IPS-NIHi11 (cell line): ENCODE results near the gene GALE.
A peak's percentile ranks its signal among the peaks of the same experiment; 100 is the strongest.
"Not testable (repeated sequence)": the region's sequence is repeated elsewhere in the genome, so short reads cannot be mapped to it uniquely, and the experiment has no call there.

Experiments used
- DNase-seq: peaks from one replicate; pipeline ENCODE4 v3.0.0; 2012; ENCODE audit warnings: mixed read lengths, low spot score

GALE gene

DNA sequence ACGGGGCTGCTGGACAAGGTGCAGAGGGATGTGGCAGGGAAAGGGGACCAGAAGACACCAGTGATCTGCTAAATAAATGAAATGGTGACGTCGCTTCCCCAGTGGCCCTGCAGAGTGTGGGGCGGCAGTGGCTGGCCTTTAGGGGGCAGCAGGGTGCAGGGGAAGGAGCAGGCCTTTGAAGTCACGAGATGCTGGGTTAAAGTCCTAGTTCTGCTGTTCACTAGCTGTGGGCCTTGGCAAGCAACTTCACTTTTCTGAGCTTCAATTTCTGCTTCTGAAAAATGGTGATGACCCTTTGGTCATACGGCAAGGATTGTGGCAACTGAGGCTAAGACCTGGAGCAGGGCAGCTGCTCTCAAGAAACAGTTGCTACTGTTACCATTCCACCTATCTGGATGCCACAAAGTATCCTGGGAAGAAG is 9.2 kb upstream of the GALE start:
- peak; percentile 85 for DNase-seq

DNA sequence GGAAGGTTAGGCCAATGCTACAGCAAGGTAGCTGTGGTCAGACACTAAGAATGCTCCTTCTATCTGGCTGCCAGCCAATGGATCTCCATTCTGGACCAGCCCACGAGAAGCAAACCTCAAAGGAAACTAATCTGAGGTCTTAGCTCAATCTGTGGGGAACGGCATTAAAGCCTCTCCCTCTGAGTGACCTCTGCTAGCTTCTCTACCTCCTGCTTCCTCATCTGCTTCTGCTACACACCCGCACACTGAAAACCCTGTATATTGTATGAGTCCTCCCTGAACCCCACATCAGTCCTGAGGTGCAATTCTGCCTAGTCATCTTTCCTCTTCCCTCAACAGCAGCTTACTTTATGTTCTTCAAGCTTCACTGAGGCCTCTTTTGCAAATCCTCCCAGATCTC is 6.9 kb upstream of the GALE start:
- DNase-seq: no peak

DNA sequence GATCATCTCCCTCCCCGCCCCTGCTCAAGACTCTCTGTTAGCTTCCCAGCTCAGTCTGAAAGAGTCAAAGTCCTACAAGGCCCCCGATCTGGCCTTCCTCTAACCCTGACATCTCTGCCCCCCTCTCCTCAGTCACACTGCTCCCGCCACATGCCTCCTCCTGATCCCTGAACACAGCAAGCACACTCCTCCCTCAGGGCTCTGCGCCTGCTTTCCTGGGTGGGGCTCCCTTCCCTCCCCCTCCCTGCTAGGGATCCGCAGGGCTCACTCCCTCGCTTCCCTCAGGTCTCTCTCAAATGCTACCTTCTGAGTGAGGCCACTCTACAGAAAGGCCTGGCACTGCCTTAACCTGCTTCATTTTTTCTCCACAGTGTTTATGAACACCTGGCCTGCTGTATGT is 5.7 kb upstream of the GALE start:
- no peak for DNase-seq

DNA sequence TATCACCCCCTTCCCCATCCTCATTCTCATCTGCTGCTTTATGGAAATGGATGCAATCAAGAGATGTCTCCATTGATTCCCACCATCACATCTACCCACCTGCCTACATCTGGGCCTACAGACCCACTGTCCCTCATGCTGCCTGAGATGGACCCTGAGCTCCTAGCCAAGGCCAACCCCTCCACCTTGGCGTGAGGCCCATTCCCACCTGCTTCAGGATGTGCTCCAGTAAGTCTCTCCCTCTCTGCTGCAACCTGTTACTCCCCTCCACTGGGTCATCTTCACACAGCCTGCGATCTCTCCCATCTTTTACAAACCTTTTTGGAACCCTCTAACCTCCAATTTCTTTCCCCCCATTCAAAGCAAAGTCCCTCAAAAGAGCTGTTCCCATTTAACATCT is 4.5 kb upstream of the GALE start:
- no peak for DNase-seq

DNA sequence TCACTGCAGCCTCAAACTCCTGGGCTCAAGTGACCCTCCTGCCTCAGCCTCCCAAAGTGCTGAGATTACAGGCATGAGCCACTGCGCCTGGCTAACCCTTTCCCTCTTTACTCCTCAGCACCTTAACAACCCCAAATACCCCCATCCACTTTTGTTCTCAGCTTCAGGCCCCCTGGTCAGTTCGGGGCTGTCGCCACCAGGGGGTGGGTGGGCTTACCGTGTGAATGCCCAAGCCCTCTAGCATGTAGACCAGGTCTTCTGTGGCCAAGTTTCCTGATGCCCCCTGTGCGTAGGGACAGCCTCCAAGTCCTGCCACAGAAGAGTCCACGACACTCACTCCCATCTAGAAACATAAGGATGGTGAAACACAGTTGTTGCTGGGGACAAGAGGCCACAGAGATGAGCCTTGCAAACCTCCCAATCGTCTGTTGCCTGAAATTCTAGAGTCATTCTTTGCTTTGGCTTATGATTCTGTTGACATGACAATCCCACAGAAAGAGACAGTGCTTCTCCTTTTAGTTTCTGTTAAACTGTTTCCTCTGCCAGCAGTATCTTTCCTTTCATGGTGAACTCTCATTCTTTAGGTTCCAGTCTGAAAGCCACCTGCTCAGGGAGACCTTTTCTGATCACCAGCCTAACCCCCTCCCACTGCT is 3.8 kb upstream of the GALE start:
- no peak for DNase-seq

DNA sequence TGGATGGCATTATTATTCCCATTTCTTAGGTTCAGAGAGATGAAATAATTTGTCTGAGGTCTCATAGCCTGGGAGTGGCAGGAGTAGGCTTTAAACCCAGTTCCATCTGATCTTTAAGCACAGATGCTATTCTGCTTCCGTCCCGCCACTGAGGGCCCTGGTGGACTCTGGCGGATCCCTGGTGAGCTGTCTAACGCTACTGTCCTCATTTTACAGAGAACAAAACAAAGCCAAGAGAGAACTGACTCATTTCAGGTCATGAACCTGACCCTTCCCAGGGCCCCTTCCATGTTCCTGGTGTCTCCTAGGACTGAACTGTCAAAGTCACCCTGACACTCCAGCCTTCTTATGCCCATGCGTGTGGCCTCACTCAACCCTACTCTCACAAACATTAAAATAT is 3.1 kb upstream of the GALE start:
- no peak for DNase-seq

DNA sequence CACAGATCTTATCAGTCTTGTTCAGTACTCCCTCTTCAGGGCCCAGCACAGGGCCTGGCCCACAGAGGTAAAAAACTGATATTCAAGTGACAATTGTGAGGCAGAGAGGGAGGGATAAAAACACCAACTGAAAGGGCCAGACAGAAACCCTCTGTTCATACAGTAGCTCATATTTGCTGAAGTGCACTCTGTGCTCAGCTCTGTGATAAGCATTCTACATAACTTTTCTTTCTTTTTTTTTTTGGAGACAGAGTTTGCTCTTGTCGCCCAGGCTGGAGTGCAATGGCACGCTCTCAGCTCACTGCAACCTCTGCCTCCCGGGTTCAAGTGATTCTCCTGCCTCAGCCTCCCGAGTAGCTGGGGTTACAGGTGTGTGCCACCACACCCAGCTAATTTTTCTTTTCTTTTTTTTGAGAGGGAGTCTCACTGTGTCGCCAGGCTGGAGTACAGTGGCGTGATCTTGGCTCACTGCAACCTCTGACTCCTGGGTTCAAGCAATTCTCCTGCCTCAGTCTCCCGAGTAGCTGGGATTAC is 2.3 kb upstream of the GALE start:
- not testable (repeated sequence) for DNase-seq

DNA sequence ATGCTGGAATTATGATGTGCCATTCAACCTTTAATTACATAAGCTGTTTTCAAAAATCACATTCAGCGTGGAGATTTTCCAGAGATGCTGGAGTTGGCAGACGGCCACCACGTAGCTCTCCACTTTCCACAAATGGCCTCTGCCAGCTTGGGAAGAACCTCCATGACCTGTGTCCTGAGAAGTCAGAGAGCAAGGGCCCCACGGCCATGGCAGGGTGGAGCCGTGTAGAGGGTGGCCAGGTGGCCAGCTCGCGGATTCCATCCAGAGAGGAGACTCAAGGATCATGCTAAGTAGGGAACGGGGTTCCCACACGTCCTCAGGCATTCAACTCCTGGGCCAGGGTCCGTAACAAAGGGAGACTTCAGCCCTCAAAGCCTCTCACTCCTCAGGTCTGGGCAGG is 1.3 kb upstream of the GALE start:
- no peak for DNase-seq

DNA sequence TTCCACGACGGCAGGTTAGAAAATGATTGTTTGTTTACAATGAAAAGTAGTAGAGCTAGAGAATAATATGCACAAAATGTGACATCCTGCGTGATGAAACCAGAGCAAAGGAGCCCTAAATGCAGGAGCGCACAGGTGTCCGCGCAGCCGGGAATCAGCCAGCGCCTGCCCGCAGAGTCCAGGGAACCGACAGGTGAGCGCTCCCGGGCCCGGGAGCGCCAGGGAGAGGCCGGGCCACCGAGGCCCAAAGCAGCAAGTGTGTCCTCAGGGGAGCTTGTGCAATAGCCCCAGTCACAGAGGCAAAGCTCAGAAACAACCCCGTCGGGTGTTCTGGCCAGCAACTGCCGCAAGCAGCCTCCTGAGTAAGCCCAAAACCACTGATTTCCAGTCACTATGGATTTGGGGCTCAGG is 789 bp upstream of the GALE start:
- DNase-seq: peak; percentile 53

DNA sequence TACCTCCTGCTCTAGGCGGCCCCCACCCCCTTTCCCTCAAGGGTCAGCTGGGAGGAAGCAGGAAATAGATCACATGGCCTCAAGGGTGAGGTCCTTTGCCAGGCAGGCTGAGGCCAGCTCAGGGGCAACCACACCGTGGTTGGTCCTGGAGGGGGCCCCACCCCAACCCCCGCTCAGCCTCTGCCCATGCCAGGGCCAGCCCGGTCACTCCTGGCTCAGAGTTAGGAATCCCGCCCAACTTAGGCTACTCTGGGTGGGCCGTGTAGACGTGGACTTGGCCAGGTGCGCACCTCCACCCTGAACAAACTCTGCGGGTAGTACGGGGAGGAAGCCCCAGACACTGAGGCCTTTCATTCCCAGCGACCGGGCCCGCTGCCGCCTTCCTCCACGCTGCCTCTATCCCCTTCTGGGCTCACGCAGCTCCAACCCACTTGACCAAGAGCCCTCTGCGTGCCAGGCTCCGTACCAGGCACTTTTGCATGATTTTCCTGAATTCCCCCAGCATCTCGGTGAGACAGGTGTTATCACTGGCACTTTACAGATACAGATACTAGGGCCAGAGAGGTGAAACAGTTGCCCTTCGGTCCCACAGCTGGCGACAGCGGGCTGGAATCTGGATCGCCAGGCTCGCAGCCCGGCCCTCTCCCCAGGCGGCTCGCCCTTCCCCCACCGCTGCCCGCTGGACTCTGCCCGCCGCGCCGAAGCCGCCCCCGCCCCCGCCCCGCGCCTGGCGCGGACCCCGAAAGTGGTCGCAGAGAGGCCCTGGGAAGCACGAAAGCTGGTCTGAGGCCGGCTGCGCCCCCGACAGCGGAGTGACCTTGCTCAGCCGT is 769 bp downstream of the GALE start:
- peak; percentile 79 for DNase-seq

DNA sequence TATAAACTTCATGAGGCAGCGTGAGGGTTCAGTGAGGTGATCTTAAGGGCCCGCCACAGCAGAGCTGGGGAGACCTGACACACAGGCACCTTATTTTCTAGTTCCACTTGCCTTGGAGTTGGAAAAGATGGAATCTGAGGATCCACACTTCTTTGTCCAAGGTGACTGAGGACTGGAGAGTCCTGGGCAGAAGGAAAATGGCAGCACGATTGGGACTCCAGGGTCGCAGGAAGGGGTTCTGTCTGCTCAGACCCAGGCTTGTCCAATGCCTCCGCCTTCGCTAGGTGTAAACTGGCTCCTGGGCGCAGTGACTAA is 1.3 kb downstream of the GALE start:
- no peak for DNase-seq

DNA sequence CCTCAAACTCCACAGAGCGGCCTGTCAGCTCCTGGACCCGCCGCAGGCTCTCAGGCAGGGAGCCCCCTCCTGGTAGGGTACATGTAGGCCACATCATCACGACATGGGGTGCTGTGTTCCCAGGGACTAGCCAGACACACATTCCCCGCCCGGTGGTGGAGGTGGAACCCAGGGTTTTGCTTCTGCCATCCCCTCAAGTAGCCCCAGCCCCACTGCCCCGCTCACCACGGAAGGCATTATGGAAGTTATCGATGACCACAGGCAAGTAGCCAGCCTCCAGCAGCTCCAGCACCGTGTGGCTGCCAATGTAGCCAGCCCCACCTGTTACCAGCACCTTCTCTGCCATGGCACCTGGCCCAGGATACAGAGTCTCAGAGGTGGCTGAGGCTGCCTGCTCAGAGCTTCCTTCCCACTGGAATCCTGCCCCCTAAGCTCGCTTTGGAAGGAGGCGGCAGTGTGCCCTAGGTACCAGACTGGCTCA is 1.9 kb downstream of the GALE start:
- DNase-seq: peak; percentile 56

DNA sequence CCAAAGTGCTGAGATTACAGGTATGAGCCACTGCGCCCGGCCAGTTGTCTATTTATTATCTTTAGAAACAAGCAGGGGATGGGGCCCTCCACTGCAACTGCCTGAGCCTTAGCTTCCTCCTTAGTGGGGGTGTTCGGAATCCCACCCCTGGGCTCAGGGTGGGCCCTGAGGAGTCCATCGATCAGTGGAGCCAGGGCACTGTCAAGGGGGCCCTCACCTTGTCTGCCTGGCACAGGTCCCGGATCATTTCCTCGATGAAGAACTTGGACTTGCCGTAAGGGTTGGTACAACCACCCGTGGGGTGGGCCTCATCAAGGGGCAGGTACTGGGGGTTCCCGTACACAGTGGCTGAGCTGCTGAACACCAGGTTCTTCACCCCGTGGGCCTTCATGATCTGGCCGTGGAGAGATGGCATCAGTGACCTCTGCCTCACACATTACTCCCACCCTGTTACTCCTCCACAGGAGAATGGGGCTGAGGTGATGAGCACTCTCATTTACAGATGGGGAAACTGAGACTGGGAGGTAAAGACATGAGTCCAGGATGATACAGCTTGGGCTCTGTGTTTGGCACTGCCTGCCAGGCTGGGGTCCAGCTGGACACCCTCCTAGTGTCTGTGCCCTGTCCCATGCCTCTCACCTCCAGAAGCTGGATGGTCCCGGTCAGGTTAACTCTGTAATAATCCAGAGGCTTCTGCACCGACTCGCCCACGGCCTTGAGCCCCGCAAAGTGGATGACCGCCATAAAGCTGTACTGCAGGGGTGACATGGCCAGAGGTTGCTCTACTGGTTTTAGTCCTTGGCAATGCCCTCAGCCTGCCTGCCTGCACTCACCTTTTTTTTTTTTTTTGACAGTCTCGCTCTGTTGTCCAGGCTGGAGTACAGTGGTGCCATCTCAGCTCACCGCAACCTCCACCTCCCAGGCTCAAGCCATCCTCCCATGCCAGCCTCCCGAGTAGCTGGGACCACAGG is 2.8 kb downstream of the GALE start:
- DNase-seq: no peak

DNA sequence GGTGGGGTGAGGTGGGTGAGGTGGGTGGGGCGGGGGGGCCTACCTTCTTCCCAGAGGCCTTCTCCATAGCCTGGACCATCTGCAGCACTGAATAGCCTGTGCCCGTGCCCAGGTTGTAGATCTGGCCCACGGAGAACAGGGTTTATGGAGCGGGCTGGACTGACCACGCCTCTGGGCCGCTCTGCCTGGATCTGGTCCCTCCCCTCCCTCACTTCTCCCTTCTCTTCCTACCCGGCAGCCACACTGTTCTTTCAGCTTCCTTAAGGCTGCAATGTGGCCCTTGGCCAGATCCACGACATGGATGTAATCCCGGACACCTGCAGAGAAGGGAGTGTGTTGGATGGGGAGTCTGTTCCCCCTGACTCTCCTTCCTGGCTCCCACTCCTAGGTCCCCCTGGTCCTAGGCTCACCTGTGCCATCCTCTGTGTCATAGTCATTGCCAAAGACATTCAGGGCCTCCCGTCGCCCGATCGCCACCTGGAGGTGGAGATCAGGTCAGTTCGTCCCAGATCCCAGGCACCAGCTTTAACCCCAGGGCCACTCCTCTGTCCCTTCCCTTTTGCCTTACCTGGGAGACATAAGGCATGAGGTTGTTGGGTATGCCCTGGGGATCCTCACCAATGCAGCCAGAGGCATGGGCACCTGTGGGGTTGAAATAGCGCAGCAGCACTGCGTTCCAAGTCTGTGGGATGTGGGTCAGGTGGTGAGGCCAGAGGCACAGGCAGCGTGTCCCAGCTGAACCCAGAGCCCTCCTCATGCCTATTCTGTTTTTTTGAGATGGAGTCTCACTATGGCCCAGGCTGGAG is 3.9 kb downstream of the GALE start:
- DNase-seq: no peak

DNA sequence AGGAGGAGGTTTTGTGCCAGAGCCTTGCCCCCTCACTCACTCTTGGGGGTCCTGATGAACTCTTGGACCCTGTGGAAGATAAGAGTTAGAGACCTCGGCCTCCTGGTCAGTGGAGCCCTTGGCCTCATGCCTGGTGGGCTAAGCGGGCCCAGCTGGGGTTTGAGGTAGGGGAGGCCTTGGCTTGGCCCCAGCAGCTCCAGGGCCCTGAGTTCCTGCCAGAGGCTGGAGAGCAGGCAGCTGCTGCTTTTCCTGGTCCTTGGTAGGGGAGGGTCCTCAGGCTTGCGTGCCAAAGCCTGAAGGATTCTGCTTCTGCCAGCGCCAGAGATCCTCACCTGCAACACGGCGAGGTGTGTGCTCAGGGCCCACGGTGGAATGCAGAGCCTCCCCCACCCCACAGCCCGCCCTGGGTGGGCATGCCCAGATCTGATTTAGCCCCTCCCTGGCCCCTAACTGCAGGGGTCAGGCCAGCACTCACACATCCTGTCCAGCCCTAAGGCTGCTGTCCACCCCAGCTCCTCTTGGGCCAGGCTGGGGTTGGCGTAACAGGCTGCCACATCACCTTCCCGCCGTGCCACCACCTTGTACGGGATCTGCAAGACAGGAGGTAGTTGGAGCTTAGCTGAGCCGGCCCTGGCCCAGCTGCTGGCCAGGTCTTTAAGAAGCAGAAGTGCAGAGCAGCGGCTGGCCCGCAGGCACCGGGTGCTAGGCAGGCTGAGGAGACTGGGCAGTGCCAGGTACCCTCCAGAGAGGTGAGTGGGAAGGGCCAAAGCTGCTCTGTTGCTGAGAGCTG is 4.7 kb downstream of the GALE start:
- no peak for DNase-seq

DNA sequence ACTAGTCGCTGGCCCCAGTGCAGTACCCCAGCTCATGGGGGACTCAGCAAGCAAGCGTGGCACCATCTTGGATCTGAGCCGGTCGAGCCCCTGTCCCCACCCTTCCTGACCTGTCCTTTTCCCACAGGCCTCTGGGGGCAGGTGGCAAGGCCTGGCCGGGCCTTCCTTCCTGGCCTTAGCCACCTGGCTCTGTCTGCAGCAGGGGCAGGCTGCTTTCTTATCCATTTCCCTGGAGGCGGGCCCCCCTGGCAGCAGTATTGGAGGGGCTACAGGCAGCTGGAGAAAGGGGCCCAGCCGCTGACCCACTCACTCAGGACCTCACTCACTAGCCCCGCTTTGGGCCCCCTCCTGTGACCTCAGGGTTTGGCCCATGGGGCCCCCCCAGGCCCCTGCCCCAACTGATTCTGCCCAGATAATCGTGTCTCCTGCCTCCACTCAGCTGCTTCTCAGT is 5.8 kb downstream of the GALE start:
- DNase-seq: not testable (repeated sequence)

DNA sequence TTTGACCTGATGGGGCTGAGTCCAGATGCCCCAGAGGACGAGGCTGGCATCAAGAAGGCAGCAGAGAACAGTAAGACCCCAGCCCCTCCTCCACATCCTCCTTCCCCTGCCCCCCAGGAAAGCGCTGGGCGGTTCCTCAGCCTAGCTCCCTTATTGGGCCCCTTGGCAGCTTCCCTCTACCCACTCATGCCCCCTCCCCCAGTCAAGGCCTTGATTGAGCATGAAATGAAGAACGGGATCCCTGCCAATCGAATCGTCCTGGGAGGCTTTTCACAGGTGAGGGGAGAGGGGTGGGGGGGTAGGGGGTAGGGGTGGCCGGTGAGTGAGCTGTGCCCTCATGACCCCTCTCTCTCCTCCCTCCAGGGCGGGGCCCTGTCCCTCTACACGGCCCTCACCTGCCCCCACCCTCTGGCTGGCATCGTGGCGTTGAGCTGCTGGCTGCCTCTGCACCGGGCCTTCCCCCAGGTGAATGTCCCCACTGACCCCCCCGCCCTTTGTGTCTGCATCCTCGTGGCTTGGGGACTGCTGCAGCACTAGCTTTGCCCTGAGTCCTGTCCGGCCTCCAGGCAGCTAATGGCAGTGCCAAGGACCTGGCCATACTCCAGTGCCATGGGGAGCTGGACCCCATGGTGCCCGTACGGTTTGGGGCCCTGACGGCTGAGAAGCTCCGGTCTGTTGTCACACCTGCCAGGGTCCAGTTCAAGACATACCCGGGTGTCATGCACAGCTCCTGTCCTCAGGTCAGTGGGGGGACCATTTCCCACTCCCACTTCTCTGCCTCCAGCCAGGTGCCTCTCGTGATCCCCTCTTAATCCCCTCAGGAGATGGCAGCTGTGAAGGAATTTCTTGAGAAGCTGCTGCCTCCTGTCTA is 6.5 kb downstream of the GALE start:
- DNase-seq: no peak

DNA sequence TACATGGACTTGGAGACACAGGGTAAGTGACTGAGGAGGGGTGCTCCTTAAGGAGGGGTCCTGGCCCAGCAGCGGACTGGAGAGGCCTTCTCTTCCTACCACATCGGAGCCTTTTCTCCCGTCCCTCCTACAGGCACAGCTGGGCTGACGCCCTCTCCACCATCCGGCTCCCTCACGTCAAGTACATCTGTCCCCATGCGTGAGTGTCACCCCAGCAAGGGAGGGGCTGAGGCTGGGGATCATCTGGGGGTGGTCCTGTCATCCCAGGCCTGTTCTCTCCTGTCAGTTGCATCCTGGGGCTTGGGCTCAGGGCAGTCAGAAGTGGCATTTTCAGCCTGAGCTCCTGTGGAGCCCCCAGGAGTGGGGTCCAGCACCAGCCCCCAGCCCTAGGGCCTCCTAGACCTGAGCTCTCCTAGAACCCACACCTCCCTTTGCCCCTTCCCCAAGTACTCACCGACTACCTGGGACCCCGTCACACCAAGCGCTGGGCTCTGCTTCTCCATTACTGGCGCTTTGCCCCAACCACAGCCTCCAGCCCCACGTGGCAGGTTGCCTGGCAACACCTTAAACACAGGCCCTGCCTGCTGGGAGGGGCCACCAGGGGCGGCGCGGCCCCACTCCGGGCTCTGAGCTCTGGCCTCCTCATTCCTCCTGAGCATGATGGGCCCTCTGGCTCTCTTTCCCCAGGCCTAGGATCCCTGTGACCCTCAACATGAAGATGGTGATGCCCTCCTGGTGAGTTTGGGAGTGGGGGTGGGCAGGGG is 7.4 kb downstream of the GALE start:
- DNase-seq: peak; percentile 41
